DOHH2 (cell line): ENCODE measurements around the gene KRTAP12-4.
"Not testable (repeated sequence)": the region's sequence is repeated elsewhere in the genome, so short reads cannot be mapped to it uniquely, and the experiment has no call there.

ENCODE experiments used
- EZH2phosphoT487 ChIP-seq: fragments of 200-600 bp; sonication (generic); IDR thresholded peaks from 2 replicates; pipeline ENCODE4 v1.6.1; 2017; ENCODE audit warnings: borderline replicate concordance, mild to moderate bottlenecking, antibody characterized with exemption, low read length, moderate library complexity, mixed read lengths
- TF ChIP-seq, protein P1 (sequence below): fragments of 200-600 bp; sonication (generic); IDR thresholded peaks from one replicate; pipeline ENCODE4 v1.5.1; 2014; ENCODE audit warnings: antibody characterized with exemption, mild to moderate bottlenecking, low read depth, low read length; ENCODE audit not compliant: poor library complexity, severe bottlenecking

DNA sequence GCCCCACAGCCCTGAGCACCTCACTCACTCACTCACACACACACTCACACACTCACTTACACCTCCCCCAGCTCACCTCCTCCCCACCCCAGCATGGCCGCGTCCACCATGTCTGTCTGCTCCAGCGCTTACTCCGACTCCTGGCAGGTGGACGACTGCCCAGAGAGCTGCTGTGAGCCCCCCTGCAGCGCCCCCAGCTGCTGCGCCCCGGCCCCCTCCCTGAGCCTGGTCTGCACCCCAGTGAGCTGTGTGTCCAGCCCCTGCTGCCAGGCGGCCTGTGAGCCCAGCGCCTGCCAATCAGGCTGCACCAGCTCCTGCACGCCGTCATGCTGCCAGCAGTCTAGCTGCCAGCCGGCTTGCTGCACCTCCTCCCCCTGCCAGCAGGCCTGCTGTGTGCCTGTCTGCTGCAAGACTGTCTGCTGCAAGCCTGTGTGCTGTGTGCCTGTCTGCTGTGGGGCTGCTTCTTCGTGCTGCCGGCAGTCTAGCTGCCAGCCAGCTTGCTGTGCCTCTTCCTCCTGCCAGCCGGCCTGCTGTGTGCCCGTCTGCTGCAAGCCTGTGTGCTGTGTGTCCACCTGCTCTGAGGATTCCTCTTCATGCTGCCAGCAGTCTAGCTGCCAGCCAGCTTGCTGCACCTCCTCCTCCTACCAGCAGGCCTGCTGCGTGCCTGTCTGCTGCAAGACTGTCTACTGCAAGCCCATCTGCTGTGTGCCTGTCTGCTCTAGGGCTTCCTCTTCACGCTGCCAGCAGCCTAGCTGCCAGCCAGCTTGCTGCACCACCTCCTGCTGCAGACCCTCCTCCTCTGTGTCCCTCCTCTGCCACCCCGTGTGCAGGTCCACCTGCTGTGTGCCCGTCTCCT, 7.9 kb downstream of the KRTAP12-4 start, which contains the start of gene KRTAP10-11:
- TF ChIP-seq, protein P1, sequence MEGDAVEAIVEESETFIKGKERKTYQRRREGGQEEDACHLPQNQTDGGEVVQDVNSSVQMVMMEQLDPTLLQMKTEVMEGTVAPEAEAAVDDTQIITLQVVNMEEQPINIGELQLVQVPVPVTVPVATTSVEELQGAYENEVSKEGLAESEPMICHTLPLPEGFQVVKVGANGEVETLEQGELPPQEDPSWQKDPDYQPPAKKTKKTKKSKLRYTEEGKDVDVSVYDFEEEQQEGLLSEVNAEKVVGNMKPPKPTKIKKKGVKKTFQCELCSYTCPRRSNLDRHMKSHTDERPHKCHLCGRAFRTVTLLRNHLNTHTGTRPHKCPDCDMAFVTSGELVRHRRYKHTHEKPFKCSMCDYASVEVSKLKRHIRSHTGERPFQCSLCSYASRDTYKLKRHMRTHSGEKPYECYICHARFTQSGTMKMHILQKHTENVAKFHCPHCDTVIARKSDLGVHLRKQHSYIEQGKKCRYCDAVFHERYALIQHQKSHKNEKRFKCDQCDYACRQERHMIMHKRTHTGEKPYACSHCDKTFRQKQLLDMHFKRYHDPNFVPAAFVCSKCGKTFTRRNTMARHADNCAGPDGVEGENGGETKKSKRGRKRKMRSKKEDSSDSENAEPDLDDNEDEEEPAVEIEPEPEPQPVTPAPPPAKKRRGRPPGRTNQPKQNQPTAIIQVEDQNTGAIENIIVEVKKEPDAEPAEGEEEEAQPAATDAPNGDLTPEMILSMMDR = not testable (repeated sequence)
- not testable (repeated sequence) for TF ChIP-seq EZH2phosphoT487
